Activated naive CD4-positive, alpha-beta T cell treated with anti-CD3 and anti-CD28 coated beads, Interleukin-2, amount 50 U/mL, for 16 hours (primary cell): ENCODE data around the gene SPTSSB.

Experiments
- DNase-seq: peaks from one replicate; pipeline ENCODE4 v3.0.0-alpha.2; 2020

SPTSSB gene

DNA sequence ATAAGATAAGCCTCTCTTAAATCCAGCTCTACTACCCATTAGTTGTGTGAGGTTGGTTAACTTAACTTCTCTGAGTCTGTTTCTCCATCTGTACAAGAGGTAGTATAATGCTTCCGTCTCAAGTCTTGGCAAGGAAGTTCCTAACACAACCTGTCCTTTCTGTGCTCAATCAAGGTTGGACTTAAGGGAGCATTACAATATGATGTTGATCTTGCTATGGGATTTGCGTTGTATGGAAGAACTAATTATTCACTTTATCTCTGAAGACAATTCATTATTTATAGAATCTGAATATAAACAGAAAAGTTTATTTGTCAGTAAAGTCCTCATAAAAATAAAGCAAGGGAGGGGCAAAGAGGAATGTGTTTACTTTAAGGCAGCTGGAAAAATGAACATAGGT, 18.9 kb upstream of the SPTSSB start:
- DNase-seq = no peak

DNA sequence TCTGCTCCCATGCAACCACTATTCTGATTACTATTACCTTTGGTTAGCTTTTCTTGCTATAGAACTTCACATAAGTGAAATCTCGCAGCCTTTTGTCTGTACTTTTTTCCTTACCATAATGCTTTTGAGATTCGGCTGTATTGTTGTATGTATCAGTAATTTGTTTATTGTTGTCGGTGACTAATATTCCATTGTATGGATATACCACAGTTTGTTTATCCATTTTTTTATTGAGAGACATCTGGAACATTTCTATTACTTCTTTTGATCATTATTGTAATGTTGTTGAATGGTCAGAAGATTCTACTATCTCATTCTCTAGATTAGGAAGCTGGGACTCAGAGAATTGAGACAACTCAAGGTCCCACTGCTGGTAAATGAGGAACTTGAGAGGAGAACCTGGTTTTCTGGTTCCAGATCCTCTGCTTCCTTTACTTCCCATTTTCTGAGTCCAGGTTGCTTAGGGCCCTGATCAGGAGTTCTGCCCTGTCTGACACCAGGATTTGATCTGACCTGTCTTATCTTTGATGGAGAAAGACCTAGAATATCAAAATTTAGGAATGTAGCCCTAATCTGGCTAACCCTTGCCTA, 18.2 kb upstream of the SPTSSB start:
- DNase-seq = no peak

DNA sequence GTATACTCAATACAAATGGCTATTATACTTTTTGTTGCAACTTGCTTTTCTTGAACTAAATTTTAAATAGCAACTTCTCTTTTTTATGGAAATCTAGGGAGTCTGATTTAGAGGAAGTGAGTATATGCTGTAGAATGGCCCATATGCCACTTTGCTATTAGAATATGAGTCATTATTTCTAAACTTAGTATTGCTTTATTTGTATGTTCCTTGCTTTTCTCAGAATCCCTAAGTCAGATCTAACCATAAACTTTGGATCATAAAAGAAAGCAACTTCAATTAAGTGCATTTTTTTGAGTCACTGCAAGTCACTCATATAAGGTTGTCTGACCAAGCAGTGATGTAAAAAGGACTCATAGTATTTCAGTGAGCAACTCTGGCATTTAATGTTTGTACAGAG, 17.5 kb upstream of the SPTSSB start:
- no peak for DNase-seq

DNA sequence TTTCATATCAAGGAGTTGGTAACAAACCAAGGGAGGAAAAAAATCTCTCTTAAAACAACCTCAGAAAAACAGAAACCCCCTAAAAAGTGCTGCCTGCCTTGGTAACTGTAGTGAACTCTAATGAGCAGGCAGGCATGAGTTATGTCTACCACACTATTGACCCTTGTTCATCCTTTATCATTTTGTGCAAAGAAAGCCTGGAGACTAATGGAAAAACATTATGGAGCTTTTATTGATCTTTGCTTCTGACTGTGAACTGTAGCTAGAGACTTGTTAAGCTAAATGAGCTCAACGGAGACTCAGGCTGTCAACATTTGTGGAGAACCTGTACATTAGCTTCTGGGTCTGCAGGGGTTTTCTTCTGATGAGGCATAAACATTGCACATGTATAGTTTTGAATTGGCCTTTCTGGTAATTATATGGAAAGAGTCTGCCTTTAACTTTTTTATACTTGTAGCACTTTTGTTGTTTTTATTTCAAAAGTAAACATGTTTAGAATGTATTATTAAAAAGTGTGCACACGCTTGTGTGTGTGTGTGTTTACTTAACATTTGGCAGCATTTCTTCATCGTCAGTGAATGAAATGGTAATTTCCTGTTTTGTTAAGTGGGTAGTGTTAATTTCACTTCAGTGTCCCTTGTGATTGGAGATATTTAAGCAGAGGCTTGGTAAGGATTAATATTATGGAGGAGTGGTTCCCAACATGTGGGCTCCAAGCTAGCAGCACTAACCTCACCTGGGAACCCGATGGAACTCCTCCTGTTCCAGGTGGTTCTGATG, 15.9 kb upstream of the SPTSSB start:
- DNase-seq = no peak

DNA sequence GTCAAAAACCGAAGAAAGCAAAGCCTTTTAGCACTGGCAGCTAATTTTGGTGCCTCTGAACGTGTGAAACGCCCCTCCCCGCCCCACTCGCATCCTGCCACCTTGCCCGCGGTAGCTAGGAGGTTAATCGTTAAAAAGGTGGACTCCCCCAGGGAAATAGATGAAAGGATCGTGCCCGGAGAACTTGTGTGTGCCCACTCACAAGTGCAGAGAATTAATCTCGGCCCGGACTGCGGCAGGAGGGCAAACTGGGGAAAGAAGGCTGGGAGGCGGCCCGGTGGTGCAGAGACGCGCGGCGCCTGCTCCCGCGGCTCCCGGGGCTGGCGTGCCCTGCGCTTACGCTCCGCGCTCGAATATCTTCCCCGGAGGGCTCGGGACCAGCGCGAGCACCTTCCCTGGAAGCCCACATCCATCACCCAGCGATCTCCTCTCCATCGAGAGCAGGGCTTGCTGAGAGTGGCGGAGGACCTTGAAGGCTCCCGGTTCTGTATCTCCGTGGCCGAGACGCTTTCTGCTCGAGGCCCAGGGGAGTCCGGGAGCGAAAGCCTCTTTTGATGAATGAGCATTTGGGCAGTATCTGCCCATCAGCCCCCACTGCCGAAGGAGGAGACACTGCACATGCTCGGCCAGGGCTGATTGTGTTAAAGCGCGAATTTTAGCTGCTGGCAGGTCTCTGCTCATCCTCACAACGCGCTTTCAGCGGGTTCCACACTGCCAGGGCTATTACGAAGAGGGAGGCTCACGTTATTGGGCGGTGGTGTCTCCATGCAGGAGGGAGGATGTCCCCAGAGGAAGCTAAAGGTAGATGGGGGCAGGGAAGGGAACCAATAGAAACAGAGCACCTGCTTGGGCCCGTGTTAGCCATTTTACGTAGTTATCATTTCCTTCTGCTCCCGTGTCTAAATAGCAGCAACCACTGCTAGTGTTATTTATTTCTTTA, 1.3 kb upstream of the SPTSSB start:
- peak; percentile 30 for DNase-seq

DNA sequence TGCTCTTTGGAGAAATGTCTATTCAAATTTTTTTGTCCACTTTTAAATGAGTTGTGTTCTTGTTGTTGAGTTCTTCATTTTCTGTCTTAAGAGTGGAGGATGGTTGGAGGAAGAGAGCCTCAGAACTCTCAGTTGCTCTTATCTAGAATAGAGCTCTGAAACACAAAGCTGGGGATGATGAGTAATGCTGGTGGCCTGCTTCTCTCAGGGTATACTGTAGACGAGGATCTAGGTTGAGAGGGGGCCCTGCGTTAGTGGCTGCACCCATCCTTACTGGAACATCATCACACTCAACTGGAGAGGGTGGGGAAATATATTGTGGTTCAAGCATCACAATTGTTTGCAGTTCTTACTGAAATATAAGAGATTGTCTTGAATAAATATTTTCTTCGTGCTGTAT, 1.8 kb downstream of the SPTSSB start:
- DNase-seq = no peak

DNA sequence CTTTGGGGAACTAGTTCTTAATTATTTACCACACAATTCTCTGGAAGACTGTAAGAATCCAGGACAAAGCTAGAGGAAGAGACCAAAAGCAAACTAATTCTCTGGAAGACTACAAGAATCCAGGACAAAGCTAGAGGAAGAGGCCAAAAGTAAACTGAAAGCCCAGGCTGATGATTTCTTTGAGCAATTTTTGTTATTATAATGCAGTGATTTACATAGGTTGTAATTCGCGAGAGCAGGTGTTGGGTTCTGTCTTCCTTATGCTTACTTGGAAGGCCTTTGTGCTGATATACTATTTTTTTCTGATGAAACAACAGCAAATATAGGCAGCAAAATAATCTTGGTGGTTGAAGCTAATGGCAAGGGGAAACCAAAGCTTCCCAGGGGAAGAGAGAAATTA, 5.2 kb downstream of the SPTSSB start:
- DNase-seq = no peak

DNA sequence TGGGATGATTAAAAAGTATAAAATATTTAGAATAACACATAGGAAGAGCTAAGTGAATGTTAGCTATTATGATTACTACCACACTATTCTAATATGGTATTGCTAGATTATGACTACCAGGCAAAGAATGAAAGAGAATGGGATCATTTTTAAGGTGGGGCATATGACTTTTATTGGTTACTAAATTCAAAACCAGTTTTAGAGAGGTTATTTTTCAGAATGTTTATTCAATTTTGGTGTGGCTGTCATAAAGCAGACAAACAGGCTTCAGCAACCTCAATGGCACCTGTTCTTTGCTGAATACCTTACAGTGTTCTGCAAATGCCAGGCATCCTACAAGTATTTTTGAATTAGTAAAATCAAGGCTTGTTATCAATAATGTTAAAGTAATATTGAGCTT, 12.8 kb downstream of the SPTSSB start:
- DNase-seq = no peak

DNA sequence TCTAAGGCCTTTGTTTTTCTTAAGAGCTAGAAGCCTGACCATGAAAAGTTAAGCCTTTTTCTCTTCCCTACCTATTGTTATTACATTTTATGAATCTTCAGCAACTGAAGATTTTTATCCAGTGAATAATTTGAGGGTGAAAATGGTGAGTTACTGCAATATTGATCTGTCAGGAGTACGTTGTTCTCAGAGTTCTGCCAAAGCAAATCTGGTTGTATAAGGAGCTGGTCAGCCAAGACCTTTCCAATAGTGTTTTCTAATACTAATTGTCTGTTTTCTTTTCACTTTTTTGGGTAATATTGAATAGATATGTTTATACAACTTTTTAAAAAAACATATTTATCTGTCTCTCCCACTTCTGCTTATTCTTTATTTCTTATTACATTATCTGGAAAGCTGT, 15.0 kb downstream of the SPTSSB start:
- DNase-seq = no peak

DNA sequence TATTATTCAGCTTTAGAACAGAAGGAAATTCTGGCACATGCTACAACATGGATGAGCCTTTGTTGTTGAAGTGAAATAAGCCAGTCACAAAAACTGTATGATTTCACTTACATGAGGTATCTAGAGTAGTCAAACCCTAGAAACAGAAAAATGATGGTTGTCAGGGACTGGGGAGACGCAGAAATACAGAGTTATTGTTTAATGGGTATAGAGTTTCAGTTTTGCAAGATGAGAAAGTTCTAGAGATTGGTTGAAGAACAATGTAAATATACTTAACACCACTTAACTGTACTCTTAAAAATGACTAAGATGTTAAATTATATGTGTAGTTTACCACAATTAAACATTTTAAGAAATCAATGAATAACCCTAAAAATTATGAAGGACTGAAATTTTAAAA, 15.8 kb downstream of the SPTSSB start:
- no peak for DNase-seq

DNA sequence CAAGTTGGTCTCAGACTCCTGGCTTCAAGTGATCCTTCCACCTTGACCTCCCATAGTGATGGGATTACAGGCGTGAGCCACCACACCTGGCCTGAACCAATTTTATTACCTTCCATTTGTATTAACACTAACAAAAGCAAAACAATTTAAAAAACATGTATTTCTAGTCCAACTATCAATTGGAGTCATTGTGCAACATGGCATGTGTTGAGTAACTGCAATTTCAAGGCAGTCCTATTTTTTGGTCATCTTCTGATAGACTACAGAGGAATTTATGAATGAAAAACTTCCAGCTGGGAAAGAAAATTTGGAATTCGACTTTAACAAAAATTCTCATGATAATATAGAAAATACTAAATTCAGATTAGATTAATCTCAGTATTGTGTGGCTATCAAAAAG, 16.8 kb downstream of the SPTSSB start:
- DNase-seq = no peak

DNA sequence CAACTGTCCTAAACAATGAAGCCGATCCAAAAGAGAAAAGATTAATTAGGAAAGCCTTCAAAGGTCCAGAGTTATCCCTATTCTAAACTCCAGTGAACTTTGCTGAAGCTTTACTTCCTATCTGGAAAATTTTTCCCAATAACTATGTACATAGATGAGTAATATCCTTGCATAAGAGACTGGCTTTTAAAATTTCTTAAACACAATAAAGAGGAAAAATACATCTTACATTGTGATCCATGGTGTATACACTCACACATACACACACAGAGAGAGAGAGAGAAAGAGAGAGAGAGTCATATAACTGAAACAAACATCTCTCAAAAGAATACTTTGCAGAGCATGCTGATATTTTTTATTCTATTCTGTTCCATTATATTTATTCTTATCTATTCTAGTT, 20.0 kb downstream of the SPTSSB start:
- DNase-seq = no peak

DNA sequence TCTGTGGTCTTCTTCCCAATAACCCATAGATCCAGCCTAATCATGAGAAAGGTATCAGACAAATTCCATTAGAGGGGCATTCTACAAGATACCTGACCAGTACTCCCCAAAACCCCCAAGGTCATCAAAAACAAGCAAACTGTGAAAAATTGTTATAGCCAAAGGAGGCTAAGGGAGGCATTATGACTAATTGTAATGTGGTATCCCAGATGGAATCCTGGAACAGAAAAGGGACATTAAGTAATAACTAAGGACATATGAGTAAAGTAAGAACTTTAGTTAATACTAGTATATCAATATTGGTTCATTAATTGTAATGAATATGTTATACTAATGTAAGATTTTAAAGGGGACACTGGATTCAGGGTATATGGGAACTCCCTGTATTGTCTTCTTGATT, 20.4 kb downstream of the SPTSSB start:
- DNase-seq = no peak

DNA sequence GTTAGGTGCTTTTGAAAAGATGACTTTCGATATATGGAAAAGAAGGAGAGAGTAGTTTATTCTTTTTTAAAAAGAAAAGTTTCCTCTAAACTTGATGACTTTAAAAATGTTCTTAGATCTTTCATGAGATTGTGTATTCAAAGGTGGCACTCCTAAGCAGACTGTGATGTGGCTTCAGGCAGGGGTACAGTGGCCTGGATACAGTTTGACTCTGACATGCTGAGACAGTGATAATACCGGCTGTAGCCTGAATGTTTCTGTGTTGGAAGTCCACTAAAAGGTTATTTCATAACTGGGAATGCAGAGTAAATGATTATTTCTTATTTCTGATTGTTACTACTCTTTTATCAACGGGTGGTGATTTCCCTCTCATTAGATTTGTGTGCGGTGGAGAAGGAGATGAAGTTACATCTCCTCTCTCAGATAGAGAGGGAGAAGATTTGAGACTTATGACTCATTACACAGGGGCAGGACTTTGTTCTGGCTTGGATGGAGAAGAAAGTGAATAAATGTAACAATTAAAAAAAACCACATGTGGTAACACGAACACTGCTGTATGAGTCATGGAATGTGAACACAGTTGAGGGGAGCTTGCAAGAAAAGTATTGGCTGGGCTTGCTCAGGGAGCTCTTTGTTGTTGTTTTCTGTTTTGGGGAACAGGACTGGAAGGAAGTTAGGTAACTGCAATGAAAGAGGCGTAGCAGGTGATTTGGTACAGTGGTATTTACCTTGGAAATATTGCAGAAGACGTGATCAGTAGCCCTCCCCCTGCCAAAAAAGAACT, 21.6 kb downstream of the SPTSSB start:
- peak; percentile 33 for DNase-seq

DNA sequence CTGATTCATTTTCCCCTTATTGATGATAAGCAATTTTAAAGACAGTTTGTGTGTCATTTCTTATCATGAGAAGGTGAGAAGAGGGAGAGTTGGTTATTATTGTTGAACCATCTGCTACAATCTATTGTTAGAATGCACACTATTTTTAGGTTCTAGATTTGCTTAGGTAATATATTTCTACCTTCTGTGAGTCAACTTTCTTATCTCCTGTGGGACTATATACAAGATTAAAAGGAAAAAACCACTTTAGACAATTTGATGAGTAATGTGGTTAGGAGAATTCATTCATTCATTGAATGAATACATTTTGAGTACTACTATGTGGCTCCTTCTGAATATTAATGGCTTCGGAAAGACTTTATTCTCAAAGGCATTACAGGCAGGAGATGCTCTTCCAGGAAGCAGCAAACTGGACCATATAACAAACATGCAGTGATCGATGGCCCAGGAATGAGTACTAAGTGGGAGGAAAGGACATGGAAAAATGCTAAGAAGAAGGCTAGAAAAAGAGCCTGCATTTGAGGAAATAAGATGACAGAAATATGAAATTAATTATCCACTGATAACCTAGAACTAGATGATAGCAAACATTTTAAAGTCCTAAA, 22.4 kb downstream of the SPTSSB start:
- no peak for DNase-seq

DNA sequence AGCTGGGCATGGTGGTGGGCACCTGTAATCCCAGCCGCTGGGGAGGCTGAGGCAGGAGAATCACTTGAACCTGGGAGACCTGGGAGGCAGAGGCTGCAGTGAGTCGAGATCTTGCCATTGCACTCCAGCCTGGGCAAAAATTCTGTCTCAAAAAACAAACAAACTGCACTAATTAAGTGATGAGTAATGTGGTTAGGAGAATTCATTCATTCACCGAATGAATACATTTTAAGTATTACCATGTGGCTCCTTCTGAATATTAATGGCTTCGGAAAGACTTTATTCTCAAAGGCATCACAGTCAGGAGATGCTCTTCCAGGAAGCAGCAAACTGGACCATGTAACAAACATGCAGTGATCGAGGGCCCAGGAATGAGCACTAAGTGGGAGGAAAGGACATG, 23.6 kb downstream of the SPTSSB start:
- no peak for DNase-seq

DNA sequence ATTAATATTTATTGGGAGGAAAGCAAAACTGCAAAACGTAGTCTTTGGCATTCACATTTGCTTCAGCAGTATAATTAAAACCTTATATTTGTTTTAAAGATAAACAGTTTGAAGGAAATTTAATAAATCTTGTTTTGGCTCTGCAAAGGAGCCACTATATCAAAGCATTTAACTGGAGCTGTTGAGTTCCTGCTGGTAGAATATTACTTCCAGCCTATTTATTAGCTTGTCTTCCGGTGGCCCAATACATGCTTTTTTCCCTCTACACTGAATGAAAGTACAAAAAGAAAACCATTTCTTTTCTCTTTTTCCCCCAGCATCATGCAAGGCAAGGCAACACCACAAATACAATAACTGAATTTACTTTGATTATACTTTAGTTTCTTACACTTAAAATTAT, 26.3 kb downstream of the SPTSSB start:
- DNase-seq = no peak

DNA sequence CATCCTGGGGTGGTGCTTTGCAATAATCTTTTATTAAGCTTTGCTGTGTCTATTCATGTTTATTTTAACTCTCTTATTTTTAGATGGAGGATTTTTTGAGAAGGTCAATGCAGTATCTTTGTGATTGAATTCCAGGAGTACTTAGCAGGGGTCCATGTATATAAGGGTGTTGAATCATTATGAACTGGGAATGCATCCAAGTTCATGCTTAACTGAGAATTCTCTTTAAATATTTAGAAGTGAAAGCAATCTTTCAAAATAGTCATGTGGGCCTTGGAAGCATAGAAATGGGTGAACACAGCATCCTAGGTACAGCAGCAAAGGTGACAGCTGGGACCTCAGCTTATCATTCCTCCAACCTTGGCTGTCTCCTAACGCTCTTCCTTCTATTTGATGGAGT, 27.3 kb downstream of the SPTSSB start:
- DNase-seq = no peak

DNA sequence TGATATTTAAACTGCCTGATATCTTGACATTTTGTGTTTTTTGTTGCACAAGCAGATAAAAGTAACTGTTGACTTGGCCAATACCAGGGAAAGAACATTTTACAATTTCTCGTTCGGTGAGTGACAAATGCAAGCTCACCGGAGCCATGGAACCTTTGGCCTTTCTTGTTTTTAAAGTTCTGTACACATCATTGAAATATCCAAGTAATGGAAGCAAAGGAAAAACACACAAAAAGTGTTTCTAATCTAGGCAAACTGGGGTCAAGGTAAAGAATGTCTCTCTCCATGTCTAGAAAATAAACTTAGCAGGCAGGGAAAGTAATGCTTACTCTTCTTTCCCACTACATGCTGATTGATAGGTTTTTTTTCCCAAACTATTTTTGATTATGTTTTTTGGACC, 27.8 kb downstream of the SPTSSB start:
- DNase-seq = no peak

DNA sequence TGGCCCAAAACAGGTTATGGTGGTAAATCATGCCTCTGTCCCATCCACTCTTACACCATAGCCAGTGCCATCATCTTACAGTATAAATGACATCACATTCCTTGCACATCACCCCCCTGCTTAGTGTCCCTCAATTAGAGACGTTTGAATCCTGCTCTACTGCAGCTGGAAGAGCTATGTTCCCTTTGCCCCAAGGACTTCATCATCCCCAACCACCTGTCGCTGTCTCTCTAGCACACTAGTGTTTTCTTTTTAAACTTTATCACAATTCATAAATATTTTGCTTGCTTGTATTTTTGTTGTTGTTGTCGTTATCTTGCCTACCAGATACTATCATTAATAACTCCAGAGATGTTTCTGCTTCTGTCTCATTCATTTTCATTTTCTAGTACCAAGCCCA, 28.7 kb downstream of the SPTSSB start:
- DNase-seq = no peak

DNA sequence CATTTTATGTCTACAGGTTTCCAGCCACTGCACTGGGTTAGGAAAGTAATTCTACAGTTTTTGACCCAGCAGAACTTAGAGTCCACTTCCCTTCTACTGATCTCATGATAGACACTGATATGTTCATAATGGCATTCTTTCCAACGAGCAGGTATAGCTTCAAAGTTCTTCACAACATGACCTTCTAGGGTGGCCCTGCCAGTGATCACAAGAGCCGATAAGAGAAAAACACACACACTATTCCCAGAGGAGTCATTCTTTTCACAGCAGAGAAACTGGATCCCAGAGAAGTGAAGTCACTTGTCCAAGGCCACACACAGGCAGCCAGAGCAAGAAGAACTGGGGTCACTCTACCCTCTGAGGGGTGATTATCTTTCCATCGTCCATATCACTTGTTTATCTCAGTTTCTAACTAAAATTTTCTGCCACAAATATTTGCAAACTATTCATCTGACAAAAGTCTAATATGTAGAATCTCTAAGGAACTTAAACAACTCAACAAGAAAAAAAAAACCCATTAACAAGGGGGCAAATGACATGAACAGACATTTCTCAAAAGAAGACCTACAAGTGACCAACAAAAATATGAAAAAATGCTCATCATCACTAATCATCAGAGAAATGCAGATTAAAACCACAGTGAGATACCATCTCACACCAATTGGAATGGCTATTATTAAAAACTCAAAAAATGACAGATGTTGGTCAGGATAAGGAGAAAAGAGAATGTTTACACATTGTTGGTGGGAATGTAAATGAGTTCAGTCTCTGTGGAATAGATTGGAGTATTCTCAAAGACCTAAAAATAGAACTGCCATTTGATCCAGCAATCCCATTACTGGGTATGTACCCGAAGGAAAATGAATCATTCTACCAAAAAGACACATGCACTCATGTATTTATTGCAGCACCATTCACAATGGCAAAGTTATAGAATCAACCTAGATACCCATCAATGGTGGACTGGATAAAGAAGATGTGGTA, 31.5 kb downstream of the SPTSSB start:
- no peak for DNase-seq
